ENCODE measurements around the gene KIF25.
"Not testable (repeated sequence)": the region's sequence is repeated elsewhere in the genome, so short reads cannot be mapped to it uniquely, and the experiment has no call there.

Gene KIF25

GRCh38 chr6:168067081-168067759 is 69.7 kb downstream of the KIF25 start:
- Mint-ChIP-seq H3K27me3 (no peaks in the 10 kb centered on the region), H3K4me3 (no peak overlapping the region)

GRCh38 chr6:168070804-168071203 is 73.3 kb downstream of the KIF25 start:
- intact Hi-C loops (cut with micrococcal nuclease), result no loop called here
- H3K27ac Mint-ChIP-seq, result no peak overlapping the region
- H3K36me3 Mint-ChIP-seq (ENCODE audit: low read depth), result no peaks in the 10 kb centered on the region
- H3K4me3 Mint-ChIP-seq, result no peak overlapping the region
- no peaks in the 10 kb centered on the region for H3K27me3 Mint-ChIP-seq
- H3K4me1 Mint-ChIP-seq (ENCODE audit: low read depth), result no peaks in the 10 kb centered on the region
- H3K9me3 Mint-ChIP-seq, result peaks cover 8% of the 10 kb centered on the region

More at GRCh38 chr6:168067081-168067759, 69.7 kb downstream of the KIF25 start:
- peaks cover 8% of the 10 kb centered on the region for H3K9me3 Mint-ChIP-seq
- H3K4me1 Mint-ChIP-seq (ENCODE audit: low read depth), result no peaks in the 10 kb centered on the region
- no peak overlapping the region for H3K27ac Mint-ChIP-seq
- intact Hi-C loops (cut with micrococcal nuclease), result no loop called here
- no peaks in the 10 kb centered on the region for H3K36me3 Mint-ChIP-seq (ENCODE audit: low read depth)

DNA sequence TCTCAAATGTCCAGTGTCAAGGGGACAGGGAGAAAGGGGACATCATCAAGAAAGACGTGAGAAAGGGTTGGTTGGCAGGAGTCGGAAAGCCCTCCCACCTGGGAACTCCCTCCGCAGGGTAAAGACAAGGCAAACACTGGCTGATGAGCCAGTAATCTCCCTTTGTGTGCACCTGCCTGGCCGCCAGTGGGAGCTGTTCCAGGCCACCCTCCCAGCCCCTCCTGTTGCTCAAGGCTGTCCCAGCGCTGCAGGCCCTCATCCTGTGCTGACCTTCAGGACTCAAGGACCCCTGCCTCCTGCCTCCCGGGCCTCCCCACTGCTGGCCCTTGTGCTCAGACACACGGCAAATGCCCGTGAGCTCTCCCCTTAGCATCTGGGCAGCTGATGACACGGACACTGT is 74.1 kb downstream of the KIF25 start:
- H3K9me3 Mint-ChIP-seq, result peaks cover 8% of the 10 kb centered on the region
- H3K36me3 Mint-ChIP-seq (ENCODE audit: low read depth), result no peaks in the 10 kb centered on the region
- no peak overlapping the region for H3K27ac Mint-ChIP-seq
- H3K4me3 Mint-ChIP-seq, result no peak overlapping the region
- no peaks in the 10 kb centered on the region for H3K27me3 Mint-ChIP-seq
- intact Hi-C loops (cut with micrococcal nuclease), result no loop called here
- H3K4me1 Mint-ChIP-seq (ENCODE audit: low read depth), result no peaks in the 10 kb centered on the region

DNA sequence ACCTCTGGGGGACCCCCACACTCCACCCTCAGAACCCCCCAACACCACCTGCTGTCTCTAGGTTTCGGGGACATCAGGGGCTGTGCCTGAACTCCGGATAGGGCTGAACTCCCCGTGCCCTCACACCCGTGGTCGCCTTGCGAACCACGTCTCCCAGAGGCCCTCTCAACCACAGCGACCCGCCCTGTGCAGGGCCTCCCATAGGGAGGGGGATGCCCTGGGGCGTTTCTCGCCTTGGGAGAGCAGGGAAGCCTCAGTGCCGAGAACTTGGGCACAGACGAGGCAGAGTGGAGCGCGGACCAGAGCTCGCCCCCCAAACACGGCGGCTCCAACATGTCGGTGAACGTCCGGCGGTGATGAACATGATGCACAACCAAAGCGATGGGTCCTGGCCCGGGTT is 74.8 kb downstream of the KIF25 start:
- Mint-ChIP-seq H3K36me3 (ENCODE audit: low read depth) (no peaks in the 10 kb centered on the region), H3K4me1 (ENCODE audit: low read depth) (no peaks in the 10 kb centered on the region), H3K9me3 (peaks cover 8% of the 10 kb centered on the region), H3K27ac (no peak overlapping the region), H3K4me3 (no peak overlapping the region), H3K27me3 (no peaks in the 10 kb centered on the region)
- intact Hi-C loops (cut with micrococcal nuclease), result no loop called here

GRCh38 chr6:168072730-168073129 is 75.3 kb downstream of the KIF25 start:
- peaks cover 8% of the 10 kb centered on the region for H3K9me3 Mint-ChIP-seq
- H3K27ac Mint-ChIP-seq, result no peak overlapping the region
- no peak overlapping the region for H3K4me3 Mint-ChIP-seq

DNA sequence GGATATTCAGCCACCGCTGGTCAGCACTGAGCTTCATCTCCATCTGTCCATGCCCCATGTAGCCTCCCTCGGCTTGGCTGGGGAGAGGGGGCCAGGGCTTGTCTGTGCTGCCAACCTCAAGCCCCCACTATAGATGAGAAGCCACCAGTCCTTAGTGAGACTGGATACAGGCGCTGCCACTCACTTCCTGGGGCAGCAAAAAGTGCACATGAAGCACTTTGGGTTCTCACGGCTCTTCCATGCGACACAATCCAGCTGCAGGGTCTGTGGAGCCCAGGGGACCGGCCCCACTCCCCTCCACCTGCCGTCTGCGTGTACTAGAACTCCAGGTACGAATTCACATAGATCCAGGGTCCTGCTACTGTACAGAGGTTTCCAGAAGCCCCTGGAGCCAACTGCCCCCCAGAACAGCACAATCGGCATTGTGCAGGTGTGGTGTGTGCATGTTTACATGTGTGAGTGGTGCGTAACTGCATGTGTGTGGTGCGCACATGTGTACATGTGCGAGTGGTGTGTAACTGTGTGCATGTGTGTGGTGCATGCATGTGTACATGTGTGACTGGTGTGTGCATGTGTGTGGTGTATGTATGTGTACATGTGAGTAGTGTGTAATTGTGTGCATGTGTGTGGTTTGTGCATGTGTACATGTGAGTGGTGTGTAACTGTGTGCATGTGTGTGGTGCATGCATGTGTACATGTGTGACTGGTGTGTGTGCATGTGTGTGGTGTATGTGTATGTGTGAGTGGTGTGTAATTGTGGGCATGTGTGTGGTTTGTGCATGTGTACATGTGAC is 76.7 kb downstream of the KIF25 start:
- H3K36me3 Mint-ChIP-seq (ENCODE audit: low read depth), result no peaks in the 10 kb centered on the region
- H3K4me1 Mint-ChIP-seq (ENCODE audit: low read depth), result no peaks in the 10 kb centered on the region

More at GRCh38 chr6:168072730-168073129, 75.3 kb downstream of the KIF25 start:
- intact Hi-C loops (cut with micrococcal nuclease), result no loop called here
- Mint-ChIP-seq H3K27me3 (no peaks in the 10 kb centered on the region), H3K4me1 (ENCODE audit: low read depth) (no peaks in the 10 kb centered on the region), H3K36me3 (ENCODE audit: low read depth) (no peaks in the 10 kb centered on the region)

GRCh38 chr6:168075216-168075615 is 77.7 kb downstream of the KIF25 start:
- H3K4me3 Mint-ChIP-seq, result no peak overlapping the region
- peaks cover 2% of the 10 kb centered on the region for H3K9me3 Mint-ChIP-seq
- H3K4me1 Mint-ChIP-seq (ENCODE audit: low read depth), result no peaks in the 10 kb centered on the region
- H3K36me3 Mint-ChIP-seq (ENCODE audit: low read depth), result no peaks in the 10 kb centered on the region
- intact Hi-C loops (cut with micrococcal nuclease), result no loop called here
- H3K27ac Mint-ChIP-seq, result no peak overlapping the region
- H3K27me3 Mint-ChIP-seq, result no peaks in the 10 kb centered on the region

More for the DNA sequence above, 76.7 kb downstream of the KIF25 start:
- Mint-ChIP-seq H3K9me3 (peaks cover 8% of the 10 kb centered on the region), H3K27ac (no peak overlapping the region), H3K27me3 (no peaks in the 10 kb centered on the region), H3K4me3 (no peak overlapping the region)
- intact Hi-C loops (cut with micrococcal nuclease), result no loop called here

- H3K36me3 Mint-ChIP-seq (ENCODE audit: low read depth), result no peaks in the 10 kb centered on the region
- no peak overlapping the region for H3K4me3 Mint-ChIP-seq
- no peaks in the 10 kb centered on the region for H3K9me3 Mint-ChIP-seq
- intact Hi-C loops (cut with micrococcal nuclease), result no loop called here
- H3K27me3 Mint-ChIP-seq, result no peaks in the 10 kb centered on the region
- H3K4me1 Mint-ChIP-seq (ENCODE audit: low read depth), result no peaks in the 10 kb centered on the region
- no peak overlapping the region for H3K27ac Mint-ChIP-seq
These were observed 78.3 kb downstream of the KIF25 start for GRCh38 chr6:168075787-168076202.

- H3K4me1 Mint-ChIP-seq (ENCODE audit: low read depth); H3K27me3 Mint-ChIP-seq; H3K4me3 Mint-ChIP-seq; H3K27ac Mint-ChIP-seq; H3K36me3 Mint-ChIP-seq (ENCODE audit: low read depth); H3K9me3 Mint-ChIP-seq; intact Hi-C loops (cut with micrococcal nuclease): not testable (repeated sequence)
These were observed 79.9 kb downstream of the KIF25 start for GRCh38 chr6:168077401-168077800.

DNA sequence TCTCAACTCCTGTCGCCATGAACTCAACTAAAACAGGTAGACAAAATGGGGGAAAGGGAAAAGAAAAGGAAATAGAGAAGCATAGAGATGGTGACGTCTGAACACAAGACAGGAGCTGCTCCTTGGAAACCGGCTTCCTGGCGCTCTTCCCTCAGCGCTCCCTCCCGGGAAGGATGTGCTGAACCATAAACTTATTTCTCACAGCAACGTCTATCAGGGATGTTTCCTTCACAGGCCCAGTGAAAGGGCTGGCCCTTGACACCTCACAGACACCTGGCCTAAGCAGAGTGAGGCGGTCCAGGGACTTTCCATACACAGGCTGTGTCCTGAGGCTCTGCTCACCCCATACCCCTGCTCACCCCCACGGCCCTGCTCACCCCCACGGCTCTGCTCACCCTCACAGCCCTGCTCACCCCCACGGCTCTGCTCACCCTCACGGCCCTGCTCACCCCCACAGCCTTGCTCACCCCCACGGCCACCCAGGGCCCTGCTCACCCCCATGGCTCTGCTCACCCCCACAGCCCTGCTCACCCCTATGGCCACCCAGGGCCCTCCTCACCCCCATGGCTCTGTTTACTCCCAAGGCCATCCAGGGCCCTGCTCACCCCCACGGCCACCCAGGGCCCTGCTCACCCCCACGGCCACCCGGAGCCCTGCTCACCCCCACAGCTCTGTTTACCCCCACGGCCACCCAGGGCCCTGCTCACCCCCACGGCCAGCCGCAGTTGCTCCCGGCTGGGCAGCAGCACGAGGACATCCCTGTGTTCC is 80.9 kb downstream of the KIF25 start:
- no peaks in the 10 kb centered on the region for H3K4me1 Mint-ChIP-seq (ENCODE audit: low read depth)
- intact Hi-C loops (cut with micrococcal nuclease), result no loop called here

DNA sequence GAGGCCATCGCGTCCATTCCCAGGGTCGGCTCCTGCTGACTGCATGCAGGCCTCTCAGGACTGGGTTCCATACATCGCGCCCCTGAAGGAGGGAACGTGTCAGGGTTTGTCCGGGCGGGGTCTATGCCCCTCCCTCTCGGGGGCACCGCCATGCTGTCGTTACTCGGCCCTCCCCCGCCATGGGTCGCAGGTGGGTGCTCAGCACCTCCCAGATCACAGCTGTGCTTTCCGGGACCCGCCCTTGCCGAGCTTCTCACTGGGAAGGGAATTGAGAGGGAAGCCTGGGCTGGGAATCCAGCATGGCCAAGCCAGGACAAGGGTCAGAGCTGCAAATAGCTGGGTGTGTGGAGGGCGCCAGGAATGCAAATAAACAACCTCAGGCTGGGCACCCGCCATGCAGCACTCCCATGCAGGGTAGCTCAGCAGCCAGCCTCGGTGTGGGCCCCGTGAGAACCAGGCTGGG is 81.5 kb downstream of the KIF25 start, which contains the start of gene FRMD1:
TSS of gene FRMD1 (minus strand) at position 270 of the 463 bp plus-strand sequence. CDS start at position 152, 118 bp downstream.
- Mint-ChIP-seq H3K27ac (no peak within 1 kb of the TSS), H3K27me3 (no peaks in the 10 kb centered on the region), H3K36me3 (ENCODE audit: low read depth) (no peaks in the 10 kb centered on the region), H3K4me3 (no peak within 1 kb of the TSS), H3K9me3 (no peaks in the 10 kb centered on the region), H3K4me1 (ENCODE audit: low read depth) (no peaks in the 10 kb centered on the region)
- intact Hi-C loops (cut with micrococcal nuclease), result no loop called here

More for the DNA sequence above, 80.9 kb downstream of the KIF25 start:
- H3K27ac Mint-ChIP-seq, result no peak overlapping the region
- H3K4me3 Mint-ChIP-seq, result no peak overlapping the region
- no peaks in the 10 kb centered on the region for H3K9me3 Mint-ChIP-seq
- H3K36me3 Mint-ChIP-seq (ENCODE audit: low read depth), result no peaks in the 10 kb centered on the region
- no peaks in the 10 kb centered on the region for H3K27me3 Mint-ChIP-seq

- Mint-ChIP-seq H3K4me1 (ENCODE audit: low read depth) (no peaks in the 10 kb centered on the region), H3K36me3 (ENCODE audit: low read depth) (no peaks in the 10 kb centered on the region), H3K27me3 (no peaks in the 10 kb centered on the region), H3K9me3 (no peaks in the 10 kb centered on the region), H3K27ac (no peak overlapping the region), H3K4me3 (no peak overlapping the region)
- intact Hi-C loops (cut with micrococcal nuclease), result no loop called here
These were observed 83.1 kb downstream of the KIF25 start for GRCh38 chr6:168080393-168081077.

DNA sequence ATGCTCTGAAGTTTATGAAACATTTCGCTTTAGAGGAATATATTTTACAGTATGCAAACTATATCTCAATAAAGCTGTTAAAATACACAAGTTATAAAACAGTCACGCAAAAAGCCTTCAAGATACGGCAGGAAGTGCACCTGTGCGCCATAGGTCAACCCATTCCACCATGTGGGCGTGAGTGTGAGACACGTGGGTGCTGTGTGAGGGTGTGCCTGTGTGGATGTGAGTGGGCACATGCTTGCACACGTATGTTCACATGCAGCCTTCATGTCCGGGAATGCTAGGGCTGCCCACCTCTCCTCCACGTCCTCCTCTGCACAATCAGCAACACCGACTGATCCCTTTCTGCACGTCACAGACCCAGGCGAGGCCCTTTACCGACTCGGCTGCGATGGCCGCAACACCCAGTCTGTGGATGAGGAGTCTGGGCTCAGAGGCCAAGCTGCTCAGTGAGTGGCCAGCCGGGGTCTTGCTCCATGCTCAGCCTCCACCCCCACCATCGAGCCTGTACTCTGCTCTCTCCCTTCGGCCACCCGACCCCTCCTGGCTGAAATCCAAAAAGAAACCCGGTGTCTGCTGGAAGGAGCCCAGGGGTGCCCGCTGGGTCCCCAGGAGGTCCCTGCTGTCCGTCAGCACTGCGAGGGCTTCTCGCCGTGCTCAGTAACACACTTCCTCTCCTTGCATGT is 84.5 kb downstream of the KIF25 start:
- no peaks in the 10 kb centered on the region for H3K4me1 Mint-ChIP-seq (ENCODE audit: low read depth)
- H3K27ac Mint-ChIP-seq, result no peak overlapping the region

More for the DNA sequence above, 84.5 kb downstream of the KIF25 start:
- Mint-ChIP-seq H3K9me3 (no peaks in the 10 kb centered on the region), H3K27me3 (no peaks in the 10 kb centered on the region), H3K36me3 (ENCODE audit: low read depth) (no peaks in the 10 kb centered on the region), H3K4me3 (no peak overlapping the region)
- intact Hi-C loops (cut with micrococcal nuclease), result no loop called here

All from dendritic cell treated with granulocyte-macrophage colony-stimulating factor and Interleukin-4, amounts not matched to agents 40 ng/mL and 50 ng/mL, for 4 days (primary cell).